Activated naive CD8-positive, alpha-beta T cell treated with anti-CD3 and anti-CD28 coated beads, Interleukin-2, amount 50 U/mL, for 24 hours (primary cell): ENCODE measurements around the gene JPH4.
"Not testable (repeated sequence)": the region's sequence is repeated elsewhere in the genome, so short reads cannot be mapped to it uniquely, and the experiment has no call there.

Source experiments
- ATAC-seq: fragments of 150-1000 bp; cut with Tn5 transposase; one replicate; pipeline ENCODE4 v1.10.0; 2021
- DNase-seq: peaks from one replicate; pipeline ENCODE4 v3.0.0; 2021
- H3K27ac Mint-ChIP-seq: one replicate; pipeline ENCODE4 v1.8.0; 2021; ENCODE audit warnings: mild to moderate bottlenecking, mixed read lengths
- H3K27me3 Mint-ChIP-seq: one replicate; pipeline ENCODE4 v1.8.0; 2021; ENCODE audit warnings: mixed read lengths
- H3K36me3 Mint-ChIP-seq: one replicate; pipeline ENCODE4 v1.8.0; 2021; ENCODE audit warnings: low read depth, mixed read lengths
- H3K4me1 Mint-ChIP-seq: one replicate; pipeline ENCODE4 v1.8.0; 2021; ENCODE audit warnings: mixed read lengths
- H3K4me3 Mint-ChIP-seq: one replicate; pipeline ENCODE4 v1.8.0; 2021; ENCODE audit warnings: mild to moderate bottlenecking, moderate library complexity, mixed read lengths
- H3K9me3 Mint-ChIP-seq: one replicate; pipeline ENCODE4 v1.8.0; 2021; ENCODE audit warnings: mixed read lengths

JPH4 gene

DNA sequence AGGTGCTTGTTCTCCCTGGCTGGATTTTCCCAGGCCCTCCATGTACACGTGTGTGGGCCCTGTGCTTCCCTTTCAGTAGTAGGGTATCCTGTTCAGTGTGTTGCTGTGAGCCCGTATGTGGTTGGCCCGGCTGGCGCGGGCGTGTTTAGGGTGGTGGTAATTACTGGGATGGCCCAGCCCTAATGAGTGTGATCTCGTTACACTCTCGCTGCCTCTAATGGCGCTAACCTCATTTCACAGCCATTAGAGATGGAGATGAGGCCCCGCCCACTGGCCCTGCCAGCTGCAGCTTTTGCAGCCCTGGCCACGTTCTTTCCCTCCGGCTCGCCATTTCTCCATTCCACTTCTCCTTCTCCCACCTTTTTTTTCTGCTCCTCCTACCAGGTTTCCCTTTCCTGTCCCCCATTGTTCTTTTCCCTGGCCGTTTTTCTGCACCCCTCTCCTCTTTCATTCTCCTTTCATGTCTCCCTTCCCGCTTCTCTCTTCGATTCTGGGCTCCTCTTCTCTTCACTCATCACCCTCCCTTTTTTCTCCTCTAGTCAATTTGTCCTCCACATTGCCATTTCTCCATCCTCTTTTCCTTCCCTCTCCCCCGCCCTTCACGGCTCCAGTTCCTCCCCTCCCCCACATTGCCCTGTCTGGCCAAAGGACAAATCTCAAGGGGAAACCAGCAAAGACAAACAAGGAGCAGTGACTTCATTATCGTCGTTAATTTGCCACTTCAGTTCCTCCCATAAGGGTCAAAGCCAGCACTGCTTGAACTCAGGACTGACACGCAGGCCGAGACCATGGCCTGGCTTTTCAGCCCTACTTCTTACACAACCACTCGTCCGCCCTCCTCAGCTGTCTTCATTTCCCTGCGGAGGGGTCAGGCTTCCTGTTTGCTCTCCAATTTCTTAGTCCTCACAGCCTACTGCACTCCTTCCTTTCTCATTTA lies 33.8 kb downstream of the JPH4 start:
- H3K27me3 Mint-ChIP-seq, result peaks cover 4% of the 10 kb centered on the region
- no peak overlapping the region for H3K4me3 Mint-ChIP-seq

GRCh38 chr14:23543403-23543802 lies 35.2 kb downstream of the JPH4 start:
- ATAC-seq, result no peak
- no peak overlapping the region for H3K4me3 Mint-ChIP-seq
- H3K9me3 Mint-ChIP-seq, result no peaks in the 10 kb centered on the region
- no peaks in the 10 kb centered on the region for H3K36me3 Mint-ChIP-seq
- no peaks in the 10 kb centered on the region for H3K4me1 Mint-ChIP-seq
- peaks cover 6% of the 10 kb centered on the region for H3K27me3 Mint-ChIP-seq
- H3K27ac Mint-ChIP-seq, result no peak overlapping the region
- DNase-seq, result no peak

More for the DNA sequence above, 33.8 kb downstream of the JPH4 start:
- no peaks in the 10 kb centered on the region for H3K4me1 Mint-ChIP-seq
- ATAC-seq (no peak), DNase-seq (no peak)
- no peaks in the 10 kb centered on the region for H3K9me3 Mint-ChIP-seq
- no peaks in the 10 kb centered on the region for H3K36me3 Mint-ChIP-seq
- no peak overlapping the region for H3K27ac Mint-ChIP-seq

- no peak overlapping the region for H3K27ac Mint-ChIP-seq
- DNase-seq, result no peak
- H3K36me3 Mint-ChIP-seq, result no peaks in the 10 kb centered on the region
- peaks cover 6% of the 10 kb centered on the region for H3K27me3 Mint-ChIP-seq
- ATAC-seq, result no peak
- H3K9me3 Mint-ChIP-seq, result no peaks in the 10 kb centered on the region
- no peak overlapping the region for H3K4me3 Mint-ChIP-seq
- H3K4me1 Mint-ChIP-seq, result no peaks in the 10 kb centered on the region
These were observed 36.3 kb downstream of the JPH4 start for GRCh38 chr14:23542261-23542660.

GRCh38 chr14:23540141-23540469 lies 38.5 kb downstream of the JPH4 start:
- H3K4me3 Mint-ChIP-seq, result no peak overlapping the region
- no peaks in the 10 kb centered on the region for H3K4me1 Mint-ChIP-seq
- DNase-seq, result no peak
- H3K27me3 Mint-ChIP-seq, result peaks cover 4% of the 10 kb centered on the region
- ATAC-seq, result no peak
- H3K9me3 Mint-ChIP-seq, result no peaks in the 10 kb centered on the region
- H3K36me3 Mint-ChIP-seq, result no peaks in the 10 kb centered on the region
- no peak overlapping the region for H3K27ac Mint-ChIP-seq

DNA sequence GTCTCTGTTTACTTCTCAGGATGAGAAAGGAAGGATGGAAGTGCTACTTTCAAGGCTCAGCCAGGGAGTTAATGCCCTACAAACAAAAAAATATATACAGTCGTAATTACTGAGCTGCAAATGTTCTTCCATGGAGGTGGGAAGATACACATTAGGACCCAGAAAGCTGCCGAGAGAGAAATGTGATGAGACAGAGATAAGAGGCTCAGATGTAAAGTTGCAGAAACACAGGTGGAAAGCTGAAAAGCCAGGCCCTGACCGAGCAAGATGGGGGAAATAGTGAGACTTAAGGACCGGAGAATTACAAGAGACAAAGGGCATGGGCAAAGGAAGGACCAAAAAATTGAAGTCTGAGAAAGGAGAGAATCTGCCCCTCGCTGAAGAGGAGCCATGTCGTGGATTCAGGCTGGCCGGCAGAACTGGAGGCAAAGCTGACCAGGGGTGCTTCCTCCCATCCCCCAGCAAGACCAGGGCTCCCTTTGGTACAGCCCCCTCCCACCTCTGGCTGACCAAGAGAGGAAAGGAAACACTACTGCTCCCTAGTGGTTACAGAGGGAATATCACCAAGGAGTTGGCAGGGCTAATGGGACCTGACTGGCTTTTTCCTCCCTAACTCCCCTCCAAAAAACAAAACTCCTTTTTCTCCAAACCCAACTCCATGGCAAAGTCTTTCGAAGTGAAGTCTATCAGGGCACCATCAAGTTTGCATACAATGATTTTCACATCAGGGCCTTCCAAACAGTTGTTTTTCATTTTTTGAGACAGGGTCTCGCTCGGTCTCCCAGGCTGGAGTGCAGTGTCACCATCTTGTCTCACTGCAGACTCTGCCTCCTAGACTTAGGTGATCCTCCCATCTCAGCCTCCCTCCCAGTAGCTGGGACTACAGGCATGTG lies 39.1 kb downstream of the JPH4 start:
- Mint-ChIP-seq H3K9me3 (no peaks in the 10 kb centered on the region), H3K4me3 (no peak overlapping the region), H3K4me1 (no peaks in the 10 kb centered on the region), H3K36me3 (no peaks in the 10 kb centered on the region), H3K27me3 (peaks cover 4% of the 10 kb centered on the region), H3K27ac (no peak overlapping the region)
- DNase-seq (peak; percentile 20), ATAC-seq (peak; percentile 62)

DNA sequence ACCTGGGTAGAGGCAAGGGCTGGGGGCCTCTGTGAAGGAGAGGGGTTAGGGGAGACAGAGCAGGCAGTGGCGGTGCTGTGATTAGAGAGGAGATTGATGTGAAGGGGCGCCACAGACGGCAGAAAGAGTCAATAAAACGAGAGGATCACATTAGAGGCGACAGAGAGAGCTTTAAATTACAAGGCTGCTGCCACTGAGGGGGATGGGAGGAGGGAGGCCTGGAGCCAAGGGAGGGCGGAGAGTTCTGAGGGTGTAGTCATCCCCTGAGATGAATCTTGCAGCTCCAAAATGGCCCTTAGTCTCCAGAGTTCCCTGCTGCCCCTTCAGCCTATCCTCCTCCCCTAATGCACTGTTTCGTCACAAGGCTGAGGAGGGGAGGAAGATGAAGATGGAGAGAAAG lies 39.8 kb downstream of the JPH4 start:
- peaks cover 4% of the 10 kb centered on the region for H3K27me3 Mint-ChIP-seq

DNA sequence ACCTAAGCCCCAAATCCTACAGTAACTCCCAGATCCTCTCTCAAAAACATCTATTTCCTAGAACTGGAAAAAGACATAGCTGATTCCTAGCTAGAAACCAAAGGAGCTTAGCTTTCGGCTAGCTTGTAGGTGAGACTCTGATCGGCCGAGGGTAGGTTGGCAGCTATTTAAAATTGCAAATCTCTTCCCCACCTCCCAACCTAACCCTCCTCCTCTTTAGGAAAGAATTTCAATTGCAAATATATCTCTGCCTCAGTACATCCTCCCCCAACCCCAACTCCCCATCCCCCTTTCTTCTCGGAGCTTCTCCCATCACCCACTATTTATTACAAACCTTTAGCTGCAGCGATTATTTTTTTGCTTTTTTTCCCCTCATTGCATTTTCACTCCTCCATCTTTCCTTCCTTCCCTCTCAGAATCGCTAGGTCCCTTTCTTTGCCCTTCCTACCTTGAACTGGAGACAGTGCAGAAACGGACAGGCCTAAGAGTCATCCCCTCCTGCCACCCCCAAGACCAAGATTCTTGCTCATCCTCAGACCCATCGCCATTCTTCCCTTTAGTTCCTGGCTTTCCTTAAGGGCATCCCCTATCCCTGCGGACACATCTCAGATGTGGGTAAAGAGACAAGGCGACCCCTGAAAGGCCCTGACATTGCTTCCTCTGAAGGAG lies 40.4 kb downstream of the JPH4 start:
- Mint-ChIP-seq H3K27ac (peak overlapping the region; percentile 23), H3K27me3 (peaks cover 4% of the 10 kb centered on the region), H3K4me3 (no peak overlapping the region), H3K4me1 (no peaks in the 10 kb centered on the region), H3K36me3 (no peaks in the 10 kb centered on the region), H3K9me3 (no peaks in the 10 kb centered on the region)
- ATAC-seq (no peak), DNase-seq (no peak)

More for the DNA sequence above, 39.8 kb downstream of the JPH4 start:
- ATAC-seq (no peak), DNase-seq (no peak)
- Mint-ChIP-seq H3K27ac (no peak overlapping the region), H3K36me3 (no peaks in the 10 kb centered on the region), H3K9me3 (no peaks in the 10 kb centered on the region), H3K4me3 (no peak overlapping the region), H3K4me1 (no peaks in the 10 kb centered on the region)

DNA sequence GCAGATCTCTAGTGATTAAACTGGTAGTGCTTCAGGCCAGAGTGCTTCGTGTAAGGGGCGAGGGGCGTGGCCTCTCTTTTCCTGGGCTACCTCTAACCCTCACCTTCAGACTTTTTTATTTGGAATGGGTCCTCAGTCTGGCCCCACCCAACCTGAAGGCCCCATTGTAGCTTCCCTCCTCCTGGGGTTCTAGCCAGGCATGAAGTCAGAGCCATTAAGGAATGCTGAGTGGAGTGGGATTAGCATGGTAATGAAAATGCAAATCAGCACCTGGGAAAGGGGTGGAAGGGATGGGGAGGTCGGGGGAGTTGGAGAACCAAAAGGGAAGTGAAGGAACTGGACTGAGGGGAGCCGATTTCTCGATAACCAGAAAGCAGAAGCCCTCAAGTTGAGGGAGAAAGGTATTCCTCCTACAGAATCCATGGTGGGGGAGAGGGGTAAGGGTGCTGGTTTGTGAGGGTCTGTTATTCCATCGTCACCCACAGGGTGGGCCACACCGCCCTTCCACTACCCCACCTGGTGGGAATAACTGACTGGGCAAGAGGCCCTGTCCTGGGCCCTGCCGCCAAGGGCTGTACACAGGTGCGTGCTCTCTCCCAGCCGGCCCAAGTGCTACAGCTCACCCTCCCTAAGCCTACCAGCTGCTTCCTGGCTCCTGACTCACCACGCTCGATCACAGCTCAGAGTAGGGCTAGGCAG lies 41.1 kb downstream of the JPH4 start:
- Mint-ChIP-seq H3K9me3 (no peaks in the 10 kb centered on the region), H3K4me3 (no peak overlapping the region), H3K27ac (peak overlapping the region; percentile 23), H3K4me1 (no peaks in the 10 kb centered on the region), H3K36me3 (no peaks in the 10 kb centered on the region), H3K27me3 (peaks cover 4% of the 10 kb centered on the region)
- ATAC-seq (no peak), DNase-seq (no peak)

DNA sequence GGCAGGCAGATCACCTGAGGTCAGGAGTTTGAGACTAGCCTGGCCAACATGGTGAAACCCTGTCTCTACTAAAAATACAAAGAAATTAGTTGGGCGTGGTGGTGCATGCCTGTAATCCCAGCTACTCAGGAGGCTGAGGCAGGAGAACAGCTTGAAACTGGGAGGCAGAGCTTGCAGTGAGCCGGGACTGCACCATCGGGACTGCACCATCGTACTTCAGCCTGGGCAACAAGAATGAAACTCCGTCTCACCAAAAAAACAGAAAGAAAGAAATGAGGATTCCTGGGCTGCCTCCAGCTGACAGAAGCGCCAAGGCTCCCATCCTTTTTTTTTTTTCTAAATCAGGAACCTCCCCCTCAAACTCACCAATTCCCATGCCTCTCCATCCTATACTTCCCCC lies 41.7 kb downstream of the JPH4 start:
- H3K4me1 Mint-ChIP-seq, ATAC-seq, H3K36me3 Mint-ChIP-seq, DNase-seq, H3K27ac Mint-ChIP-seq, H3K27me3 Mint-ChIP-seq, H3K4me3 Mint-ChIP-seq, H3K9me3 Mint-ChIP-seq: not testable (repeated sequence)

- no peak overlapping the region for H3K27ac Mint-ChIP-seq
- peaks cover 2% of the 10 kb centered on the region for H3K27me3 Mint-ChIP-seq
- no peaks in the 10 kb centered on the region for H3K36me3 Mint-ChIP-seq
- no peak for ATAC-seq
- H3K9me3 Mint-ChIP-seq, result no peaks in the 10 kb centered on the region
- no peaks in the 10 kb centered on the region for H3K4me1 Mint-ChIP-seq
- H3K4me3 Mint-ChIP-seq, result no peak overlapping the region
- no peak for DNase-seq
These were observed 42.1 kb downstream of the JPH4 start for GRCh38 chr14:23536494-23536893.

DNA sequence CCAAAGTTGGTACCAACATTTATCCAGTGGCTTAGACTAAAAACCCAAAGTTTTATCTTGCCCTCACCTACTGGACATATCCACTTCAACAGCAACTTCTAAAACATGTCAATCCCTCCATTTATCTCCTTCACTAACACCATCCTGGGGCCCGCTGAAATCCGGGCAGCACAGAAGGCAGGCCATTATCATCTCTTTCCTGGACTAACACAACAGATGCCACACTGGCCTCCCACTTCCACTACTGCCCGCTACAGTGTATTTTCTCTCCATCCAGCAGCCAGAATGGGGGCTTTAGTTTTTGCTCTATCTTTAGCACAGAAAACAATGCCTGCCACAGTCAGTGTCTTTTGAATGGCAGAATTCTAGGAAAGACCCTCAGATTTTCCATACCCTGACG lies 42.6 kb downstream of the JPH4 start:
- ATAC-seq (no peak), DNase-seq (no peak)
- no peak overlapping the region for H3K4me3 Mint-ChIP-seq
- no peaks in the 10 kb centered on the region for H3K4me1 Mint-ChIP-seq
- no peak overlapping the region for H3K27ac Mint-ChIP-seq
- no peaks in the 10 kb centered on the region for H3K9me3 Mint-ChIP-seq
- H3K27me3 Mint-ChIP-seq, result peaks cover 2% of the 10 kb centered on the region
- no peaks in the 10 kb centered on the region for H3K36me3 Mint-ChIP-seq

GRCh38 chr14:23533652-23534435 lies 44.7 kb downstream of the JPH4 start:
- no peak overlapping the region for H3K27ac Mint-ChIP-seq

GRCh38 chr14:23532658-23533057 lies 45.9 kb downstream of the JPH4 start:
- H3K27ac Mint-ChIP-seq, result no peak overlapping the region
- no peaks in the 10 kb centered on the region for H3K27me3 Mint-ChIP-seq
- H3K36me3 Mint-ChIP-seq, result no peaks in the 10 kb centered on the region
- no peaks in the 10 kb centered on the region for H3K9me3 Mint-ChIP-seq
- ATAC-seq (no peak), DNase-seq (no peak)
- H3K4me1 Mint-ChIP-seq, result no peaks in the 10 kb centered on the region
- no peak overlapping the region for H3K4me3 Mint-ChIP-seq

More at GRCh38 chr14:23533652-23534435, 44.7 kb downstream of the JPH4 start:
- DNase-seq (no peak), ATAC-seq (no peak)
- no peaks in the 10 kb centered on the region for H3K27me3 Mint-ChIP-seq
- no peaks in the 10 kb centered on the region for H3K4me1 Mint-ChIP-seq
- no peak overlapping the region for H3K4me3 Mint-ChIP-seq
- no peaks in the 10 kb centered on the region for H3K9me3 Mint-ChIP-seq
- no peaks in the 10 kb centered on the region for H3K36me3 Mint-ChIP-seq
